Adrenal gland (tissue), 12 donors: ENCODE data around the gene UBE4B. TPM values are rescaled to one million over a fixed set of nuclear protein-coding genes. Genes with fewer than 3 reads are reported as not detected.
"Not testable (repeated sequence)": the region's sequence is repeated elsewhere in the genome, so short reads cannot be mapped to it uniquely, and the experiment has no call there.

Source experiments
- DNase-seq, 7 donors: peaks; one replicate each; pipeline ENCODE4 v3.0.0-alpha.2; 2019 to 2020
- H3K27ac ChIP-seq, 5 donors: fragments of 200-600 bp; sonication (generic) in 4 of 5; 1 replicate in 3 of 5; 2 replicates in 2 of 5; pipeline versions ENCODE4 v1.5.1 to v1.8.0; 2016 to 2020; ENCODE audit warnings: mild to moderate bottlenecking in 1 of 5
- H3K27me3 ChIP-seq: fragments of 200-600 bp; 2 replicates; pipeline ENCODE4 v1.8.0; 2021
- H3K36me3 ChIP-seq, 2 donors: fragments of 200-600 bp; replicated peaks in 1 of 2; 1 replicate in 1 of 2; 2 replicates in 1 of 2; pipeline versions ENCODE4 v1.5.1 to v1.8.0; 2018 to 2022
- H3K4me1 ChIP-seq, 2 donors: fragments of 200-600 bp; replicated peaks in 1 of 2; 1 replicate in 1 of 2; 2 replicates in 1 of 2; pipeline versions ENCODE4 v1.5.1 to v1.8.0; 2018 to 2021
- H3K4me3 ChIP-seq, 4 donors: fragments of 200-600 bp; sonication (generic) in 3 of 4; one replicate each; pipeline ENCODE4 v1.5.1; 2016 to 2018
- H3K9me3 ChIP-seq, 3 donors: fragments of 200-600 bp; sonication (generic) in 1 of 3; replicated peaks in 1 of 3; 1 replicate in 2 of 3; 2 replicates in 1 of 3; pipeline versions ENCODE4 v1.5.1 to v1.8.0; 2016 to 2021
- POLR2A ChIP-seq, 2 donors: fragments of 450-650 bp; IDR thresholded peaks; one replicate each; pipeline ENCODE4 v1.6.1; 2017; ENCODE audit warnings: antibody characterized with exemption in 2 of 2, mild to moderate bottlenecking in 2 of 2, moderate library complexity in 1 of 2
- WGBS, 4 donors: extraction: QIAGEN DNeasy Blood & Tissue Kit in 2 of 4; methylation state at CpG; one replicate each; pipeline versions ENCODE4 v1.1.5 to v1.1.7; 2013 to 2017; 5-methylcytosine and 5-hydroxymethylcytosine counted together
- intact Hi-C, 2 donors: fragments of 100-400 bp; cut with DNase I; formaldehyde crosslinking; loops; one replicate each; pipeline versions ENCODE4 v1.14.1 to v1.15.0; 2022 to 2023
- polyA plus RNA-seq, 3 donors: library from polyadenylated mRNA; stranded (reverse); fragments of 200-250 nt in 2 of 3; fragments of 350-450 nt in 1 of 3; fragmentation: Illumina TruSeq in 1 of 3; extraction: RNeasy Lipid Tissue Mini Kit (QIAGEN cat#74804) in 1 of 3; gene quantifications; one replicate each; pipeline ENCODE4 v1.2.3, GENCODE V29; 2013 to 2014
- total RNA-seq, 9 donors: library from RNA; depleted of rRNA in 4 of 9; stranded (reverse); fragments of >200 nt in 4 of 9; fragments of 120-200 nt in 1 of 9; fragmentation: NEBNext Ultra II Directional in 1 of 9; extraction: Animal tissue kit (Norgen Biotek cat#: 25700) in 1 of 9; gene quantifications; one replicate each; pipeline versions ENCODE4 v1.1.0 to v1.2.4, GENCODE V29; 2013 to 2023
- TF ChIP-seq, protein P1 (sequence below), 6 experiments: fragments of 450-650 bp in 4 of 6; fragments of 200-600 bp in 2 of 6; sonication (generic) in 1 of 6; IDR thresholded peaks; 1 replicate in 5 of 6; 2 replicates in 1 of 6; pipeline versions ENCODE4 v1.5.1 to v1.8.0; 2016 to 2021; ENCODE audit warnings: antibody characterized with exemption in 6 of 6, mild to moderate bottlenecking in 2 of 6, moderate library complexity in 1 of 6
- donor health status: healthy with polysubstance abuse.
- donor health status: Bipolar disorder and iron deficiency.
- donor health status: DM: yes; HTN: yes; CAD: no.
- donor health status: DM: no; HTN: no; CAD: no.
- donor health status: DM: no; HTN: no; CAD: no.
- donor health status: DM: yes; HTN: yes; CAD: no.

Gene UBE4B
- total and polyA plus RNA-seq, 12 donors = 18.7 to 87.1 (median 57.8) TPM

DNA sequence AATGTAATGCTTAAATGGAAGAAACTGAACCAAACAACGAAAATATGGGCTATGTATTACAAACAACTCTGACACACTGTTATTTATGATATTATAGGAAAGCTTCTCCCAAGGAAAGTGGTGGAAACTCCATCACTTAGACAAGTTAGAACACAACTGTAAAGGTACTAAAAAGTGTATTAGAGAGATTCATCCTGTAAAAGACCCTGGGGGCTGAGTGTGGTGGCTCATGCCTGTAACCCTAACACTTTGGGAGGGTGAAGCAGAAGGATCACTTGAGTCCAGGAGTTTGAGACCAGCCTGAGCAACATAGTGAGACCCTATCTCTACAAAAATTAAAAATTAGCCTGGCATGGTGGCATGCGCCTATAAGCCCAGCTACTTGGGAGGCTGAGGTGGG, 7.4 kb upstream of the UBE4B start:
- Histone ChIP-seq H3K36me3 (no peaks in the 10 kb centered on the region), H3K27me3 (no peaks in the 10 kb centered on the region), H3K9me3 (no peaks in the 10 kb centered on the region), H3K27ac (no peak overlapping the region), H3K4me3 (no peak overlapping the region), H3K4me1 (no peaks in the 10 kb centered on the region)
- TF ChIP-seq POLR2A (IDR thresholded peaks at IDR 0.05) = no peak
- TF ChIP-seq, protein P1, sequence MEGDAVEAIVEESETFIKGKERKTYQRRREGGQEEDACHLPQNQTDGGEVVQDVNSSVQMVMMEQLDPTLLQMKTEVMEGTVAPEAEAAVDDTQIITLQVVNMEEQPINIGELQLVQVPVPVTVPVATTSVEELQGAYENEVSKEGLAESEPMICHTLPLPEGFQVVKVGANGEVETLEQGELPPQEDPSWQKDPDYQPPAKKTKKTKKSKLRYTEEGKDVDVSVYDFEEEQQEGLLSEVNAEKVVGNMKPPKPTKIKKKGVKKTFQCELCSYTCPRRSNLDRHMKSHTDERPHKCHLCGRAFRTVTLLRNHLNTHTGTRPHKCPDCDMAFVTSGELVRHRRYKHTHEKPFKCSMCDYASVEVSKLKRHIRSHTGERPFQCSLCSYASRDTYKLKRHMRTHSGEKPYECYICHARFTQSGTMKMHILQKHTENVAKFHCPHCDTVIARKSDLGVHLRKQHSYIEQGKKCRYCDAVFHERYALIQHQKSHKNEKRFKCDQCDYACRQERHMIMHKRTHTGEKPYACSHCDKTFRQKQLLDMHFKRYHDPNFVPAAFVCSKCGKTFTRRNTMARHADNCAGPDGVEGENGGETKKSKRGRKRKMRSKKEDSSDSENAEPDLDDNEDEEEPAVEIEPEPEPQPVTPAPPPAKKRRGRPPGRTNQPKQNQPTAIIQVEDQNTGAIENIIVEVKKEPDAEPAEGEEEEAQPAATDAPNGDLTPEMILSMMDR (IDR thresholded peaks at IDR 0.05) = no peak
- WGBS, 4 donors = 77 to 85% (median 82%) methylated on average over 2 of the region's 2 CpGs
- intact Hi-C loops = no loop called here
- DNase-seq = no peak

DNA sequence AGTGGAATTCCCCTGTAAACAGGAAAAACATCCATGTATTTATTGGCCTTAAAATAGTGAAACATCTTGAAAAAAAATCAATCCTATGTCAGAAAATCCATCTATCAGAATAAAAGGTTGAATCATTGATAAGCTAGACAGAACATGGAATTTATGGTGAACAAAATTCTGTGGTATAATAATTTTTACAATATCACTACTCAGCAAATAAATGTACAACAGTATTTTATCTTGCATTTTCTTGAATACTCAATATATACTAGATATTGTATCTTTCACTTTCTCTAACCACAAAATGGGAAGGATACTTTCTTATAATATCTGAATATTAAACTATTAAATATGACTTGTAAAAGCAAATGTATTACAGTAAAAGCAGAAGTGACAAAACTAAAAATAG, 5.7 kb upstream of the UBE4B start:
- Histone ChIP-seq H3K27me3 (no peaks in the 10 kb centered on the region), H3K4me1 (no peaks in the 10 kb centered on the region), H3K9me3 (no peaks in the 10 kb centered on the region), H3K4me3 (no peak overlapping the region), H3K27ac (no peak overlapping the region), H3K36me3 (no peaks in the 10 kb centered on the region)
- TF ChIP-seq POLR2A (IDR thresholded peaks at IDR 0.05) = no peak
- no peak for DNase-seq
- intact Hi-C loops = no loop called here

DNA sequence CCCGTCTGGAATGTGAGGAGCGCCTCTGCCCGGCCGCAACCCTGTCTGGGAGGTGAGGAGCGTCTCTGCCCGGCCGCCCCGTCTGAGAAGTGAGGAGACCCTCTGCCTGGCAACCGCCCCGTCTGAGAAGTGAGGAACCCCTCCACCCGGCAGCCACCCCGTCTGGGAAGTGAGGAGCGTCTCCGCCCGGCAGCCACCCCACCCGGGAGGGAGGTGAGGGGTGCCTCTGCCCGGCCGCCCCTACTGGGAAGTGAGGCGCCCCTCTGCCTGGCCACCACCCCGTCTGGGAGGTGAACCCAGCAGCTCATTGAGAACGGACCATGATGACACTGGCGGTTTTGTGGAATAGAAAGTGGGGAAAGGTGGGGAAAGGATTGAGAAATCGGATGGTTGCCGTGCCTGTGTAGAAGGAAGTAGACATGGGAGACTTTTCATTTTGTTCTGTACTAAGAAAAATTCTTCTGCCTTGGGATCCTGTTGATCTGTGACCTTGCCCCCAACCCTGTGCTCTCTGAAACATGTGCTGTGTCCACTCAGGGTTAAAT, 3.7 kb upstream of the UBE4B start:
- H3K9me3 ChIP-seq, H3K4me1 ChIP-seq, DNase-seq, H3K36me3 ChIP-seq, H3K27ac ChIP-seq, intact Hi-C loops, H3K4me3 ChIP-seq, H3K27me3 ChIP-seq: not testable (repeated sequence)
- 70 to 83% (median 79%) methylated on average over 6 to 24 of the region's 24 CpGs for WGBS, 4 donors

DNA sequence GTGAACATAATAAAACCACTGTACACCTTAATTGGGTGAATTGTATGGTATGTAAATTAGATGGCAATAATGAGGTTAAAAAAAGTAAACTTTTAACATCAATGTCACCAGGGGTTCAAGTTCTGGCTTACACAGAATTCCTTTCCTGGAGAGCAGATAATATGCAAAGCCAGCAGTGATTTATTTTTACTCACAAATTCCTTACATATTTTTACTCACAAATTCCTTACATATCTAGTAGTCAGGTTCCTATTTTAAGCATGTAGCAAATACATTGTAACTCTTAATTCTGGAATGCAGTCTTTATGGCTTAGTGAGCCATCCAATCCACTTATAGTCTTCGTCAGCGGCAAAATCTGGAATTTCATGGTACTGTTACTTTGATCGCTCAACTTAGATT, 1.3 kb upstream of the UBE4B start:
- no peaks in the 10 kb centered on the region for H3K36me3 ChIP-seq
- no peaks in the 10 kb centered on the region for H3K27me3 ChIP-seq
- no peak overlapping the region for H3K4me3 ChIP-seq
- intact Hi-C loops = loop anchor here in 1 of 2 donors (5.0 kb wide), 1 partner anchor 79 kb away; no protein-coding TSS in a partner anchor
- TF ChIP-seq POLR2A (IDR thresholded peaks at IDR 0.05) = no peak
- TF ChIP-seq, protein P1 (IDR thresholded peaks at IDR 0.05) = no peak
- H3K4me1 ChIP-seq = peaks cover 9 to 27% of the 10 kb centered on the region in 2 donors
- H3K9me3 ChIP-seq = no peaks in the 10 kb centered on the region
- DNase-seq = no peak
- H3K27ac ChIP-seq = no peak overlapping the region
- WGBS, 4 donors = 84 to 94% (median 89%) methylated on average over 3 of the region's 3 CpGs

DNA sequence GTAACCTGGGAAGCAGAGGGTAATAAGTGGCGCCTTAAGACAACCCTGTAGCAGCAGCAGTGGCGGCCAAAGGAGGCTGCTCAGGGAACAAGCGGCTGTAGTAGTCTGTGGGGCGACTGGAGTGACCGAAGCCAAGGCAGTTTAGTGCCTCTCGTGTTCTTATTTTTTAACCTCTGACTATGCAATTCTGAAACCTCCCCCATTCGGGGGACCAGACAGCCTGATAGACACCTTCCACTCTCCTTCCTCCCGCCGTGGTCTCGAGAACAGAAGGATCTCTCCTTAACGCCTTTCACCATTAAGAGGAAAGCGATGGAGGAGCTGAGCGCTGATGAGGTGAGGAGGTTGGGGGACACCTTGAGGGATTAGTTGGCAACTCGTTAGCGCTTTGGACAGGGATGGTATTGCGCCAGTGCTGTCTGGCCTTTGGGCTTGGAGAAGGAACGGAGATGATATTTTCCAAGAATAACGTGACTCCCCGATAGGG, 644 bp downstream of the UBE4B start:
- H3K9me3 ChIP-seq = no peaks in the 10 kb centered on the region
- H3K27ac ChIP-seq = peak overlapping the region; percentile 87 to 97 (median 91)
- H3K4me1 ChIP-seq = peaks cover 9 to 36% of the 10 kb centered on the region in 2 donors
- DNase-seq = peak; percentile 40 to 63 (median 50)
- WGBS, 4 donors = 0% methylated on average over 18 to 19 of the region's 19 CpGs
- peaks cover 0 to 13% of the 10 kb centered on the region in 2 donors for H3K36me3 ChIP-seq
- TF ChIP-seq, protein P1 (IDR thresholded peaks at IDR 0.05) = peak in 1 of 6 experiments; percentile 9
- TF ChIP-seq POLR2A (IDR thresholded peaks at IDR 0.05) = peak in 1 of 2 donors; percentile 61
- H3K27me3 ChIP-seq = no peaks in the 10 kb centered on the region
- H3K4me3 ChIP-seq = peak overlapping the region; percentile 92 to 98 (median 93)
- intact Hi-C loops = loop anchor here in 1 of 2 donors (5.0 kb wide), 1 partner anchor 81 kb away; no protein-coding TSS in a partner anchor
